NB4 (cell line): ENCODE data around the gene PAK5.

Experiments
- CTCF ChIP-seq: IDR thresholded peaks from one replicate; pipeline ENCODE4 v1.5.1; 2012; ENCODE audit warnings: low read depth, low read length
- MAX ChIP-seq: IDR thresholded peaks from 2 replicates; pipeline ENCODE4 v1.6.1; 2011; ENCODE audit warnings: low read depth, low read length
- POLR2A ChIP-seq: IDR thresholded peaks from 2 replicates; pipeline ENCODE4 v1.6.1; 2011; ENCODE audit warnings: mild to moderate bottlenecking; ENCODE audit not compliant: insufficient read length; ENCODE audit errors: extremely low read depth

GRCh38 chr20:9668381-9668780, 170.5 kb downstream of the PAK5 start:
- TF ChIP-seq CTCF, result no peak
- no peak for TF ChIP-seq POLR2A
- TF ChIP-seq MAX, result no peak
